GM21737 (cell line): ENCODE measurements around the gene METTL13.

Experiments used
- ATAC-seq: cut with Tn5 transposase; IDR thresholded peaks from one replicate; pipeline ENCODE4 v1.9.1; 2021; ENCODE audit warnings: mild to moderate bottlenecking, moderate library complexity; ENCODE audit not compliant: unreplicated experiment

Gene METTL13

GRCh38 chr1:171844381-171844780 lies 62.9 kb downstream of the METTL13 start:
- no peak for ATAC-seq

- ATAC-seq, result no peak
Observed at GRCh38 chr1:171845998-171846397, 64.5 kb downstream of the METTL13 start.
